Large intestine (tissue), 3 donors: ENCODE results near the gene CREB3. TPM values are rescaled to one million over a fixed set of nuclear protein-coding genes. Genes with fewer than 3 reads are reported as not detected.
A peak's percentile ranks its signal among the peaks of the same experiment; 100 is the strongest.

Experiments
- DNase-seq, 2 donors: peaks; one replicate each; pipeline versions ENCODE4 v3.0.0 to v3.0.0-alpha.2; 2013
- H3K27ac ChIP-seq: one replicate; pipeline ENCODE4 v1.5.1; 2013; ENCODE audit warnings: low read length
- H3K27me3 ChIP-seq: 2 replicates; pipeline ENCODE4 v1.6.1; 2013; ENCODE audit warnings: low read length; ENCODE audit not compliant: control insufficient read depth, insufficient read depth
- H3K36me3 ChIP-seq: 2 replicates; pipeline ENCODE4 v1.6.1; 2013; ENCODE audit warnings: low read length; ENCODE audit not compliant: control insufficient read depth, insufficient read depth
- H3K4me1 ChIP-seq: one replicate; pipeline ENCODE4 v1.6.1; 2013; ENCODE audit warnings: low read length; ENCODE audit not compliant: control insufficient read depth, insufficient read depth
- H3K4me3 ChIP-seq: one replicate; pipeline ENCODE4 v1.5.1; 2013; ENCODE audit warnings: low read length
- H3K9me3 ChIP-seq: one replicate; pipeline ENCODE4 v1.6.1; 2013; ENCODE audit warnings: mild to moderate bottlenecking, low read depth, low read length, moderate library complexity; ENCODE audit not compliant: control insufficient read depth
- WGBS: methylation state at CpG from one replicate; pipeline ENCODE4 v1.1.5; 2013; ENCODE audit warnings: low lambda C conversion rate; ENCODE audit not compliant: insufficient coverage; 5-methylcytosine and 5-hydroxymethylcytosine counted together
- polyA plus RNA-seq: library from polyadenylated mRNA; unstranded; fragments of 120-200 nt; gene quantifications from one replicate; pipeline ENCODE4 v1.2.1, GENCODE V29; 2013

The CREB3 gene
- polyA plus RNA-seq, 1 donor: 25.4 TPM

DNA sequence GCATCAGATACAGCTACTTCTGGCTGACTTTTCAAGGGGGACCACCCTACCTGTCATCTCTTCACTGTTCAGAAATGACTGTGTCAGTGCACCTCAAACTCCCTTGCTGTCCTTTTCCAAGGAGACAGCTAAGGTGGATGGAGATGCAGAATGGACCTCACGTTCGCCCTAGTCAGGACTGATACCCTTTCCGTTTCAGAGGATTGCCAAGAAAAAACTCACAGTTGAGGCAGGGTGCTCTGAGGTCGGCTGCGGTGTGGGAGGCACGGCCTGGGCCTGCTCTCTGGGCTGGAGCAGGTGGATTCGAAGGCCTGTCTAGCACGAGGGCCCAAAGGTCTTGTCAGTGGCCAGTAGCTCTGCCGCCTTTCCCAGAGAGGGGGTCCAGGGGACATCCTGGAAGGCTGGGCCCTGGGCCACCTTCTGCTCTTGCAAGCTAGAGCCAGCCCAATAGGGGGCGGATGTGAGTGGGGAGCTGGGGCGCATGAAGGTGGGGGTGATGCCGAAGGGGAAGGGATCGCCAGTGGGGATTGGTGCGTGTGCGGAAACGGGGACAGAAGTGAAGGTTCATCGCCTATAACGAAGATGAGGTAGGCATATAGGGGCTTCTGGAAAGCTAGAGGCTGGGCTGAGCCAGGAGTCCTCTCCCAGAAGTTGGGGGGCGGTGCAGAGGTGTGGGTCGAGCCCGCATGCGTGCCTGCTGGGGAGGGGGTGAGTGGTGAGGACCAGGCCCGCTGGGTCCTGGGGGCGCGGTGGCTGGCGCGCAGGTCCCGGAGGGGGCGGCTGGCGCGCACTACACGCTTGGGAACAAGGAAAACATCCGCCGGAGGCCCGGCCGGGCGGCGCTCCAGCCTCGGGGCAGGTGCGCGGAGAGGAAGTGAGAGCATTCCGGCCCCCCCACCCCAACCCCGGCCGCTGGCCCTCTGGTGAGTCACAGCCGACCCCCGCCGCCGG, 24.1 kb downstream of the CREB3 start:
- peak; percentile 75 to 88 for DNase-seq
- H3K9me3 ChIP-seq: no peaks in the 10 kb centered on the region
- H3K4me3 ChIP-seq: peak overlapping the region; percentile 90
- H3K27me3 ChIP-seq: no peaks in the 10 kb centered on the region
- 80% methylated on average over 2 of the region's 48 CpGs for WGBS
- H3K27ac ChIP-seq: peak overlapping the region; percentile 99
- H3K36me3 ChIP-seq: peaks cover 35% of the 10 kb centered on the region
- H3K4me1 ChIP-seq: peaks cover 17% of the 10 kb centered on the region

DNA sequence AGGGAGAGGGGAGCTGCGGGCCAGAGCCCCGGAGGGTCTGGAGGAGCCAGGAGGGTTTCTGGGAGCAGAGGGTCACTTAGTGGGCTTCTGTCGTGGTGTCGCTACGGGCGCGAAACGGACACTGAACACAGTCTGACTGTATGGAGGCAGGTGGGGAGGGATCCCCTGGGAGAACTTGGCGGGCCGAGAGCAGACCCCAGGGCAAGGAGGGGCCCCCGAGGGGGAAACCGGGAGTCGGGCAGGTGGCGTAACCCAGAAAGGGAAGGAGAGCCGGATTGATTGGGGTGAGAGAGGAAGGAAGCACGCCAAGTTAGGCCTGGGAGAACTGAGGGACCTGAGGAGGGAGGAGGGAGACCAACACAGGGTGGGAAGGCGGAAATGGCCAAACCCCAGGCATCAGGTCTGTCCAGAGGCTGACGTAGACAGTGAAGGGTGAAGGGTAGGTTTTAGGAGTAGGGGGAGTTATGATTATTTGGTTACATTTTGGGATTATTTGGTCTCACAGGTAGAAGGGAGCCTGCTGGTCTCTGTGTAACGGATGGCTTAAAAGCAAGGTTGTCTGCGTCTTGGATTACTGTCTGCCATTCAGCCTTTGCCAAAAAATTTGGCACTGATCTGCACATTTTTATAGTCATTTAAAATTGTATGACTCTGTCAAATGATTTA, 24.9 kb downstream of the CREB3 start:
- Histone ChIP-seq H3K4me3 (peak overlapping the region; percentile 90), H3K36me3 (peaks cover 27% of the 10 kb centered on the region), H3K27me3 (no peaks in the 10 kb centered on the region), H3K4me1 (peaks cover 17% of the 10 kb centered on the region), H3K9me3 (no peaks in the 10 kb centered on the region), H3K27ac (peak overlapping the region; percentile 99)
- WGBS: no CpG with 5 or more reads among the region's 20 CpGs
- DNase-seq: peak; percentile 37 to 85

DNA sequence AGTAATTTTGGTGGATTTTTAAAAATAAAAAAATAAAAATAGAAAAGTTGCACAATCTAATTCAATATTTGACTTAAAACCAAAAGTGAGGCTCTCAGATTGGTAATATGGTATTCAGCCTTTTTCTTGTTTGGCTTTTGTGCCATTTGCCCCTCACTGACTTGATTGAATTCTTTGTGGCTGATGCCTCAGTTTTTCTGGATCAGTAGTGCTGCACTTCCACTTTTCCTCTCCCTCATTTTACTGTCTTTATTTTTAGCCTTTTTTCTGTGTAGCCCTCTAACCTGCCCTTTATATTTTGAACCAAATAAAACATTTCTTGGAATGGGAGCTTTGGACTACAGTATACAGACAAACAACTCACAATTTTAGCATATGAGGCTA, 25.4 kb downstream of the CREB3 start:
- Histone ChIP-seq H3K4me3 (peak overlapping the region; percentile 90), H3K36me3 (peaks cover 22% of the 10 kb centered on the region), H3K4me1 (peaks cover 17% of the 10 kb centered on the region), H3K27me3 (no peaks in the 10 kb centered on the region), H3K27ac (peak overlapping the region; percentile 99), H3K9me3 (no peaks in the 10 kb centered on the region)
- no peak for DNase-seq

DNA sequence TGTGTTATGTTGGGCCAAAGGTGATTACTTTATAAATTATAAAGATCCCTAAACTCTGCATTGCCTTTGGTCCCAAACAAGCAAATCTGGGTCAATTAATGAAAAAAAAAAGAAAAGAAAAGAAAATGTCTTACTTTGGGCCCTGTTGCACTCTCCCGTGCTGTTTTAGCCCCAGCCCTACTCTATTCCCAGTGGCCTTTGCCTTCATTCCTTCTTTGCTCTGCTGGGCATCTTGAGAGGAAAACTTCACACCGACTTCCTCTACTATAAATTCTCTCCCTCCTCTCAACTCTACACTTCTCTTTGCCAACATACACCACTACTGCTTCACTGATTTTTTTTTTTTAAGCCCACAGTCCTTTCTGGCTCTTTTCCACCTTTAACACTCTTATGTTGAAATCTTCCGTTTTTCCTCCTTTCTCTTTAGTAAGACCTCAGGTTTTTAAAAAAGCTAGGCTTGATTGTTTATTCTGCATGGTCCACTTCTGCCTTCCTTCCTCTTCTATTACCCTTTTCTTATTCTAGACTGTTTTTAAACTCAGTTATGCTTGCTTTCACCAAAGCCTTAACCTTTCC, 26.1 kb downstream of the CREB3 start:
- Histone ChIP-seq H3K36me3 (peaks cover 15% of the 10 kb centered on the region), H3K27ac (peak overlapping the region; percentile 99), H3K27me3 (no peaks in the 10 kb centered on the region), H3K9me3 (no peaks in the 10 kb centered on the region), H3K4me1 (peaks cover 17% of the 10 kb centered on the region), H3K4me3 (no peak overlapping the region)
- DNase-seq: peak in 1 of 2 donors; percentile 24
- 59% methylated on average over 2 of the region's 3 CpGs for WGBS

DNA sequence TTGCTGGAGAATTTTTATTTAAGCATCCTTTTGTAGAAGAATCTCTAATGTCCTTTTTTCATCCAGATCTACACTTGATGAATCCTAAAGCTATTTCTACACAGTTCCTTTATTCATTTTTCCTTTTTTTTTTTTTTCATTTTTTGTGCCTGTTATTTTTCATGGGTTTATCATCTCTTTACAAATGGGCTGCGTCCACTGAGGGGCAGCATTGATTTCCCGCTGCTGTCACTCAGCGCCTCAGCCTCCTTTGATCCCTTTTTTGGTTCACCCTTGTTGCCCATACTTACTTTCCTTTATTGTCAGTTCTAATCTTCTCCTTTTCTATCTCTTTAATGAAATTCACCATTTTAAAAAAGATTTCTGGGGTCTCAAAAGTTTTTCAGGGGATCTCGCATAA, 27.3 kb downstream of the CREB3 start:
- Histone ChIP-seq H3K36me3 (peaks cover 3% of the 10 kb centered on the region), H3K27ac (no peak overlapping the region), H3K27me3 (no peaks in the 10 kb centered on the region), H3K9me3 (no peaks in the 10 kb centered on the region), H3K4me1 (peaks cover 17% of the 10 kb centered on the region), H3K4me3 (no peak overlapping the region)
- WGBS: 80% methylated on average over 1 of the region's 4 CpGs
- no peak for DNase-seq

DNA sequence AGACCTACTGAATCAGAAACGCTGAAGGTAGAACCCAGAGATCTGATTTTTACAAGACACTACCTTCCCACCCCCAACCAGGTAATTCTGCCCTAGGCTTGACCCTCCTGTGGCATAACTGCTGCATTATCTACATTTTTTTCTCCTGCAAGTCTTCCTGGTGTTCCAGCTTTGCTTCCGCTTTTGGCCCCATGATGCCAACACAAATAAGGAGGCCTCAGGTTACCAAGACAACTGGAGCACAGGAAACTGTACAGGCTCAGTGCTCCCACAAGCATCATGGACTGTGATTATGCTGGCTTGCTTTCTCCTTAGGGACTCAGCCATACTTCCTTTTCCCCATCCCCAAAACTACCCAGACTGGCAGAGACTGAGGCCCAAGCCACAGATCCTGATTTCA, 28.2 kb downstream of the CREB3 start:
- Histone ChIP-seq H3K27me3 (no peaks in the 10 kb centered on the region), H3K36me3 (no peaks in the 10 kb centered on the region), H3K4me1 (peaks cover 17% of the 10 kb centered on the region), H3K27ac (peak overlapping the region; percentile 30), H3K4me3 (no peak overlapping the region), H3K9me3 (no peaks in the 10 kb centered on the region)
- no CpG with 5 or more reads among the region's 2 CpGs for WGBS
- peak; percentile 74 to 83 for DNase-seq

DNA sequence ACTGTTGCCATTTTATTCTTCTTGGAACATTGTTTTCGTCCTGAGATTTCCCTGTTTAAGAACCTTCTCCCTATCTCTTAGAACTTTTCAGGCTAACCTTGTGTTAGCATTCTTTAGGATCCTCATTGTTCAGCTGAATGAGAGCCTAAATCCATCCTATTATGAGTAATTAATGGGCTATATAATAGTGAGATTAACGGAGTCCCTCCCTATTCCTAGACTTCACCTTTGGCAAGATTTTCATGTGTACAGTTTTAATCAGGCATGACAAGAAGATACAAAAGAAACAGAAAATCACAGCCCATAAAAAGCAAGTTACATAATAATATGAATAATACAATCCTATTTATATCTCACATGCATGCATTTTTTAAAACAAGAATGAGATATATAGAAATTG, 30.7 kb downstream of the CREB3 start:
- peaks cover 13% of the 10 kb centered on the region for H3K4me1 ChIP-seq
- WGBS: 100% methylated on average over 1 of the region's 2 CpGs
- no peaks in the 10 kb centered on the region for H3K36me3 ChIP-seq
- no peaks in the 10 kb centered on the region for H3K27me3 ChIP-seq
- no peak for DNase-seq
- H3K4me3 ChIP-seq: no peak overlapping the region
- H3K9me3 ChIP-seq: no peaks in the 10 kb centered on the region
- H3K27ac ChIP-seq: no peak overlapping the region

DNA sequence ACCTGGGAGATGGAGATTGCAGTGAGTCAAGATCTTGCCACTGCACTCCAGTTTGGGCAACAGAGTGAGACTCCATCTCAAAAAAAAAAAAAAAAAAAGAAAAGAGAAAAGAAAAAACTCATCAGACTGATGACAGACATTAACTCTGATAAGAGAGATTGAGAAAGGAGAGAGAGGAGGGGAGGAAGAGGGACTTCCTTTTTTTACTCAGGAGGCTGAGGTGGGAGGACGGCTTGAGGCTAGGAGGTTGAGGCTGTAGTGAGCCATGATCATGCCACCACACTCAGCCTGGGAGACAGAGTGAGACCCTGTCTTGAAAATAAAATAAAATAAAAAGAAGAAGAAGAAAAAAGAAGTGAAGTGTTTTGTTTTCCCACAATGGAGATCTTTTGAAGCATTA, 31.3 kb downstream of the CREB3 start:
- H3K4me3 ChIP-seq: no peak overlapping the region
- no peaks in the 10 kb centered on the region for H3K36me3 ChIP-seq
- no peaks in the 10 kb centered on the region for H3K27me3 ChIP-seq
- no peak for DNase-seq
- no peaks in the 10 kb centered on the region for H3K9me3 ChIP-seq
- H3K27ac ChIP-seq: no peak overlapping the region
- peaks cover 6% of the 10 kb centered on the region for H3K4me1 ChIP-seq
- 100% methylated on average over 1 of the region's 1 CpG for WGBS

DNA sequence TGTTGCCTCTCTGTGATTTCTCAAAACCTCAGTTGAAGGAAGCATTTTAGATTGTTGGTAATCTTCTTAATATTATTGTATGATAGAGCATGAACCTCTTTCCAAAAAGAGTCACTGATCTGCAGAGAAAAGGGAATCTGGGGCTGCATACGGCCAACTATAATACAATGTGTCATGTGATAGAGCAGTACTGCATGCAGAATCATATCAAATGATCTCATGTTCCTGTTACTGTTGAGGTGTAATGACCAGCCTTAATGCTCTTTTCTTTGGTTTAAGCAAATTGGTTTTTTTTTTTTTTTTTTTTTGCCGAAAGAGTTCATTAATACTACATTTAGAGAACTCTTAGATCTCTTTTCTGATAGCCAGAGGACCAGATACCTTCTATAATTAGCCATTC, 34.5 kb downstream of the CREB3 start:
- H3K36me3 ChIP-seq: no peaks in the 10 kb centered on the region
- H3K27me3 ChIP-seq: no peaks in the 10 kb centered on the region
- H3K27ac ChIP-seq: no peak overlapping the region
- H3K9me3 ChIP-seq: no peaks in the 10 kb centered on the region
- no CpG with 5 or more reads among the region's 2 CpGs for WGBS
- peaks cover 16% of the 10 kb centered on the region for H3K4me1 ChIP-seq
- no peak for DNase-seq
- H3K4me3 ChIP-seq: no peak overlapping the region

DNA sequence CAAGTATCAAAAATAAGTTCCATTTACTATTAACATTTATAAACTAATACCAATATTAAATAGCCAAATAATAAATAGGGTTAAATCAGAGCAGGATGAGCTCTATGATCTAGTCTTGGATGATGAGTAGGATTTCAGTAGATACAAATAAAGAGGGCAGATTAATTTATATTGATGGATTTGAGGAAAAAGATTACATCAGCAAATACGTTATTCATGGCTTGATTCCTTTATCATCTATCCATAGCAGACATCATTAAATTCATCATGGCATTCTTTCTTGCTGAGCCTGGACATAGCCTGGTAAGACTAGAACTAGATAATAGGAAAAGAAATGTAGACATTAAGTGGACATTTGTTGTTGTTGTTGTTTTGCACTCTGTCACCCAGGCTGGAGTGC, 35.0 kb downstream of the CREB3 start:
- peaks cover 21% of the 10 kb centered on the region for H3K4me1 ChIP-seq
- no peak for DNase-seq
- no CpG with 5 or more reads among the region's 1 CpG for WGBS

More for the DNA sequence above, 35.0 kb downstream of the CREB3 start:
- Histone ChIP-seq H3K4me3 (no peak overlapping the region), H3K36me3 (no peaks in the 10 kb centered on the region), H3K27me3 (no peaks in the 10 kb centered on the region), H3K27ac (no peak overlapping the region), H3K9me3 (no peaks in the 10 kb centered on the region)
